WTC11 (cell line): ENCODE measurements around the gene TMEM271.

Source experiments
- CBFB ChIP-seq: sonication (generic); formaldehyde crosslinking; IDR thresholded peaks from 2 replicates; pipeline ENCODE4 v1.8.1; 2022; ENCODE audit warnings: mild to moderate bottlenecking, low read depth, missing genetic modification reagents
- CTCF ChIP-seq: fragments of 200-600 bp; IDR thresholded peaks from 2 replicates; pipeline ENCODE4 v1.8.0; 2022; ENCODE audit warnings: antibody characterized with exemption
- ETV6 ChIP-seq: sonication (generic); formaldehyde crosslinking; IDR thresholded peaks from 2 replicates; pipeline ENCODE4 v1.8.1; 2022; ENCODE audit warnings: mild to moderate bottlenecking, missing genetic modification reagents
- IRF2 ChIP-seq: sonication (generic); formaldehyde crosslinking; IDR thresholded peaks from 2 replicates; pipeline ENCODE4 v1.8.0; 2022; ENCODE audit warnings: low read depth, missing genetic modification reagents, borderline replicate concordance
- JUN ChIP-seq: sonication (generic); formaldehyde crosslinking; IDR thresholded peaks from 2 replicates; pipeline ENCODE4 v1.8.0; 2023; ENCODE audit warnings: mild to moderate bottlenecking, missing genetic modification reagents
- KAT7 ChIP-seq: sonication (generic); formaldehyde crosslinking; IDR thresholded peaks from 2 replicates; pipeline ENCODE4 v1.8.1; 2023; ENCODE audit warnings: missing genetic modification reagents, mild to moderate bottlenecking, borderline replicate concordance
- NFYB ChIP-seq: sonication (generic); formaldehyde crosslinking; conservative IDR thresholded peaks from 2 replicates; pipeline ENCODE4 v1.8.0; 2022; ENCODE audit warnings: low read depth, missing genetic modification reagents
- NR3C1 ChIP-seq: sonication (generic); formaldehyde crosslinking; conservative IDR thresholded peaks from 2 replicates; pipeline ENCODE4 v1.8.1; 2023; ENCODE audit warnings: low read depth, mild to moderate bottlenecking, missing genetic modification reagents
- ZNF121 ChIP-seq: sonication (generic); formaldehyde crosslinking; IDR thresholded peaks from 2 replicates; pipeline ENCODE4 v1.8.0; 2023; ENCODE audit warnings: missing genetic modification reagents
- TF ChIP-seq, protein P1 (sequence below): sonication (generic); formaldehyde crosslinking; IDR thresholded peaks from 2 replicates; pipeline ENCODE4 v1.8.0; 2022; ENCODE audit warnings: mild to moderate bottlenecking, missing genetic modification reagents

DNA sequence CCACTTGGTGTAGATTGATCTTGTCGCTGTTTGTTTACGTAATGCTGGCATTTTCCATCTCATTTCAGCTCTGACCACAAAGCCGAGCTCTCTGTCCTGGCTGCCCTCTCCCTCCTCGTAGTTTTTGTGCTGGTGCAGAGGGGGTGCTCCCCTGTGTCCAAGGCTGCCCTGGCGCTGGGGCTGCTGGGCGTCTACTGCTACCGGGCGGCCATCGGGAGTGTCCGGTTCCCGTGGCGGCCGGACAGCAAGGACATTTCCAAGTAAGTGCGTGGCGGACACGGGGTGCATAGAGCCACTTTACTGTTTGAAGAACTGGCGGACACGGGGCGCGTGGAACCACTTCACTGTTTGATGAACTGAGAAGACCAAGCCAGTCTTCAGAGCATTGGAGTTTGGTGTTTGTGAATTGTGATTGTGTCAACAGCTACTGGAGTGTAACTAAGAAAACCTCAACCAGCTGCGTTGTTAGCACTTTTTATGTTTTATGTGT, 49.1 kb downstream of the TMEM271 start:
- TF ChIP-seq, protein P1, sequence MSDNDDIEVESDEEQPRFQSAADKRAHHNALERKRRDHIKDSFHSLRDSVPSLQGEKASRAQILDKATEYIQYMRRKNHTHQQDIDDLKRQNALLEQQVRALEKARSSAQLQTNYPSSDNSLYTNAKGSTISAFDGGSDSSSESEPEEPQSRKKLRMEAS (CRISPR knock-in tag): no peak
- TF ChIP-seq CTCF: no peak
- no peak for TF ChIP-seq NFYB (CRISPR knock-in tag)
- TF ChIP-seq ZNF121: no peak
- no peak for TF ChIP-seq ETV6 (CRISPR knock-in tag)
- no peak for TF ChIP-seq KAT7
- no peak for TF ChIP-seq NR3C1 (CRISPR knock-in tag)
- TF ChIP-seq IRF2: no peak
- TF ChIP-seq CBFB (CRISPR knock-in tag): no peak
- no peak for TF ChIP-seq JUN (CRISPR knock-in tag)
